ENCODE results near the gene CSPG4.
"Not testable (repeated sequence)": the region's sequence is repeated elsewhere in the genome, so short reads cannot be mapped to it uniquely, and the experiment has no call there.

CSPG4 gene

DNA sequence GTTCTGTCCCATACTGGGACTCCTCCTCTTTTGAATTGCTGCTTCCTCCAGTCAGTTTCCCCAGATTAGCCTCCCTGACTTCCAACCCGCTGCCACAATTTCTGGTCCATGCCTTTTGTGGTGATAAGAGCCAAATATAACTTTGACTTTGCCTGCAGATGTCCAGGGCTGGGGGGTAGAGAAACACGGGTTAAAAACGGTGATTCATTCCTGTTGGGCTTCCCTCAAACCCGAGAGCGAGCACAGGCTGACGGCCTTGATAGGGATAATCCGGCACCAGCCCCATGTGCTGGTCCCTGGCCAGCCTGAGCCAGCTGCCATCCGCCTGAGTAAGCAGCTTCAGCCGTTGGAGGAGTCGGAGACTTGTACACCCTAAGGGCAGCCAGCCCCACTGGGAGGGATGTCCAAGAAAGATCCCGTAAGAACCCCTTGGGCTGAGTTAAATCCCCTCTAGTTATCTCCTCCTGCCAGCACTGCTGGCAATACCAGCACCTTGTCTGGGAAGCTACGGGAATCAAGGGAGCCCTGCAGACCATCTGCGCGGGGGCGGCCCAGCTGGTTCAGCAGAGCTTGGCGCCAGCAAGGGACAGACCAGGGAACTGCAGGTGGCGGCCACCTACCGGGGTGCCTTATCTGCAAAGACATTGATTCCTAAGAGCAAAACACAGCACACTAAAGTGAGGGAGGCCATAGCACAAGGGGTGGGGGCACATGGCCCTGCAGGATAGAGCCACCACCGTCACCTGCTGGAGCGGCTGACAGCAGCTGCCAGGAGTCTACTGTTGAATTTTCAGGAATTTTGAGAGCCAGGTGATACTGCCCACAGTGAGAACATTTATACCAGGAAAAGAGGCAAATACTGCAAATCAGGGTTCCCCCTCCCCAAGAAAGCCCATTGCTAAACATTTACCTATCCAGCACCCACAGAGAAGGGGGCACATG lies 18.1 kb downstream of the CSPG4 start:
- no peaks in the 10 kb centered on the region for H3K9me3 ChIP-seq (ENCODE audit: low read length)
- TF ChIP-seq, protein P1, sequence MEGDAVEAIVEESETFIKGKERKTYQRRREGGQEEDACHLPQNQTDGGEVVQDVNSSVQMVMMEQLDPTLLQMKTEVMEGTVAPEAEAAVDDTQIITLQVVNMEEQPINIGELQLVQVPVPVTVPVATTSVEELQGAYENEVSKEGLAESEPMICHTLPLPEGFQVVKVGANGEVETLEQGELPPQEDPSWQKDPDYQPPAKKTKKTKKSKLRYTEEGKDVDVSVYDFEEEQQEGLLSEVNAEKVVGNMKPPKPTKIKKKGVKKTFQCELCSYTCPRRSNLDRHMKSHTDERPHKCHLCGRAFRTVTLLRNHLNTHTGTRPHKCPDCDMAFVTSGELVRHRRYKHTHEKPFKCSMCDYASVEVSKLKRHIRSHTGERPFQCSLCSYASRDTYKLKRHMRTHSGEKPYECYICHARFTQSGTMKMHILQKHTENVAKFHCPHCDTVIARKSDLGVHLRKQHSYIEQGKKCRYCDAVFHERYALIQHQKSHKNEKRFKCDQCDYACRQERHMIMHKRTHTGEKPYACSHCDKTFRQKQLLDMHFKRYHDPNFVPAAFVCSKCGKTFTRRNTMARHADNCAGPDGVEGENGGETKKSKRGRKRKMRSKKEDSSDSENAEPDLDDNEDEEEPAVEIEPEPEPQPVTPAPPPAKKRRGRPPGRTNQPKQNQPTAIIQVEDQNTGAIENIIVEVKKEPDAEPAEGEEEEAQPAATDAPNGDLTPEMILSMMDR (IDR thresholded peaks at IDR 0.05; ENCODE audit: low read length) = peak; percentile 36; the same call in 1 of the 2 replicates
- no peak for TF ChIP-seq EZH2 (IDR thresholded peaks at IDR 0.05; ENCODE audit: borderline replicate concordance, low read length)
- H2AFZ ChIP-seq (ENCODE audit: low read length) = no peak overlapping the region
- no peak overlapping the region for H3K9ac ChIP-seq (ENCODE audit: low read length)
- no peaks in the 10 kb centered on the region for H3K36me3 ChIP-seq (ENCODE audit: insufficient read depth, low read length)
- H3K79me2 ChIP-seq (ENCODE audit: insufficient read depth, low read length) = no peaks in the 10 kb centered on the region
- H3F3A ChIP-seq (ENCODE audit: insufficient read depth, low read length) = no peaks in the 10 kb centered on the region
- no peak overlapping the region for H3K27ac ChIP-seq (ENCODE audit: low read depth, low read length, poor library complexity, severe bottlenecking)
- H3K9me2 ChIP-seq (ENCODE audit: low read depth, low read length) = no peaks in the 10 kb centered on the region
- no peak overlapping the region for H3K4me3 ChIP-seq (ENCODE audit: low read depth, low read length, poor library complexity, severe bottlenecking)
- H3K27me3 ChIP-seq (ENCODE audit: insufficient read depth, low read length) = no peaks in the 10 kb centered on the region
- no peak overlapping the region for H3K4me2 ChIP-seq (ENCODE audit: low read length)
- H4K20me1 ChIP-seq (ENCODE audit: insufficient read depth, low read length) = no peaks in the 10 kb centered on the region
- no peaks in the 10 kb centered on the region for H3K4me1 ChIP-seq (ENCODE audit: insufficient read depth, low read length, severe bottlenecking)

DNA sequence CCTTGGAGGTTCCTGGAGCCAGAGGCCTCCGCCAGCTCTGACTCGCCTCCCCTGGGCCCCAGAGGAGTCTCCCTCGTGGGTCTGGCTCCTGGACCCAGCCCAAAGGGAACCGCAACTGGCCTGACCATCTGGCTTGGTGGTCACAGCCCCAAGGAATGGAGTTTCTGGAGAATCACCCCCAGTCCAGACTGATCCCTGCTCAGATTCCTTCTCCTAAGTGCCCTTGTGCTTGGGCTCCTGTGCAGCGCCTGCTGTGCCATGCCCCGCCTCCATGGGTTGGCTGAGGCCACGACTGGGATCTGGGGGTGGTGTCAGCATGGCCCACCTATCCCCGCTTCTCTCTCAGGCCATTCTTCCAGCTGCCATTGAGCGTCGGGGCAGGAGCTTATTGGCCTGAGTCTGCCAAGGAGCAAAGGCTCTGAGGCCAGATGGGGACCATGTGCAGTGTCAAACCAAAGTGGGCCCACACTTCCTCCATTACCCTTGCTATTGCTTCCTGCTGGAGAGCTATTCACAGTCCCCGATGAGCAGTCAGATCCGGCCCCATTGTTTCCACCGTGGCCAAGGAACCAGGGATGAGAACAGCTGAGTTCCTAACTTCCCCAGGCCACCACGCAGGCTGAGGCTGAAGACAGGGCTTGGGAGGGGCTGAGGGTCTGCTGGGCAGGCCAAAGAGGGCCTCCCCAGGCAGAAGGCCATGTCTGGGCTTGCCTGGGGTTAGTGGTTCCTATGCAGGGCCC lies 19.0 kb downstream of the CSPG4 start:
- no peak overlapping the region for H3K4me3 ChIP-seq (ENCODE audit: low read depth, low read length, poor library complexity, severe bottlenecking)
- H3K9me3 ChIP-seq (ENCODE audit: low read length) = no peaks in the 10 kb centered on the region
- no peak overlapping the region for H2AFZ ChIP-seq (ENCODE audit: low read length)
- H3K4me2 ChIP-seq (ENCODE audit: low read length) = no peak overlapping the region
- H3K36me3 ChIP-seq (ENCODE audit: insufficient read depth, low read length) = no peaks in the 10 kb centered on the region
- H3K4me1 ChIP-seq (ENCODE audit: insufficient read depth, low read length, severe bottlenecking) = no peaks in the 10 kb centered on the region
- H4K20me1 ChIP-seq (ENCODE audit: insufficient read depth, low read length) = no peaks in the 10 kb centered on the region
- no peak overlapping the region for H3K9ac ChIP-seq (ENCODE audit: low read length)
- H3F3A ChIP-seq (ENCODE audit: insufficient read depth, low read length) = no peaks in the 10 kb centered on the region
- no peaks in the 10 kb centered on the region for H3K9me2 ChIP-seq (ENCODE audit: low read depth, low read length)
- H3K79me2 ChIP-seq (ENCODE audit: insufficient read depth, low read length) = no peaks in the 10 kb centered on the region
- no peak overlapping the region for H3K27ac ChIP-seq (ENCODE audit: low read depth, low read length, poor library complexity, severe bottlenecking)
- no peaks in the 10 kb centered on the region for H3K27me3 ChIP-seq (ENCODE audit: insufficient read depth, low read length)
- no peak for TF ChIP-seq EZH2 (IDR thresholded peaks at IDR 0.05; ENCODE audit: borderline replicate concordance, low read length)
- TF ChIP-seq, protein P1 (IDR thresholded peaks at IDR 0.05; ENCODE audit: low read length) = no peak

DNA sequence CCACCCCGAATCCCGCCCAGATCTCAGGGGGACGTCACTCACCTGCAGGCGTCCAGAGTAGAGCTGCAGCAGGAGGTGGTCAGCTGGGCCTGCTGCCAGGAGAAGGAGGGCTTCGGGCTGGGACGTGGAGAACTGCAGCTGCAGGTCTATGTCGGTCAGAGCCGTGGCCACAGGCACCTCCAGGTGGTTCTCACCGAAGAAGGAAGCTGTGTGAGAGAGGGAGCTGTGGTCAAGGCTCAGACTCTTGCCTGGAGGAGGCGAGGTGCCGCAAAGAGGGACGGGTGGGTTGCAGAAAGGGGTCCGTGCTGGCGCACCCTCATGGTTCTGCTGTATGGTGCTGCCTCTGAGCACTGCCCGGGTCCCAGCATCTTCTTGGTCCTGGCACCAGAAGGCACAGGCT lies 19.6 kb downstream of the CSPG4 start:
- H3K36me3 ChIP-seq (ENCODE audit: insufficient read depth, low read length); H2AFZ ChIP-seq (ENCODE audit: low read length); H3K27me3 ChIP-seq (ENCODE audit: insufficient read depth, low read length); H3K4me2 ChIP-seq (ENCODE audit: low read length); H3K4me3 ChIP-seq (ENCODE audit: low read depth, low read length, poor library complexity, severe bottlenecking); H3K79me2 ChIP-seq (ENCODE audit: insufficient read depth, low read length); H3K9ac ChIP-seq (ENCODE audit: low read length); H3K4me1 ChIP-seq (ENCODE audit: insufficient read depth, low read length, severe bottlenecking); H3K9me3 ChIP-seq (ENCODE audit: low read length); H3K9me2 ChIP-seq (ENCODE audit: low read depth, low read length); H3F3A ChIP-seq (ENCODE audit: insufficient read depth, low read length); H4K20me1 ChIP-seq (ENCODE audit: insufficient read depth, low read length); H3K27ac ChIP-seq (ENCODE audit: low read depth, low read length, poor library complexity, severe bottlenecking): not testable (repeated sequence)

DNA sequence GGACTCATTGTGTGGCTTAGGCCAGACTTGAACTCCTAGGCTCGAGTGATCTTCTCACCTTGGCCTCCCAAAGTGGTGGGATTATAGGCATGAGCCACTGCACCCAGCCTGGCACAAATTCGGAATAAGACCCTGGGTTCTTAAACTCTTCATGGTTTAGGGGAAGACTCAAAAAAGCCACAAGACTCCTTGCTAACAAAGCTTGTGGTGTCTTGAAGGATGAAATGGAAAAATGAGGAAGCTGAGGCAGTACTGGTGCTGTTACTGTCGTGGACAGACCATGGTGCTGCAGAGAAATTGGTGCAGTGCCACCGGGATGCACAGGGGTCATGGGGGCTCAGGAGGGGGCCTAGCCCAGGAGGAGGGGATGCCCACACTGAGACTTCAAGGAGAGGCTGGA lies 20.3 kb downstream of the CSPG4 start:
- H3K27me3 ChIP-seq (ENCODE audit: insufficient read depth, low read length); H3K36me3 ChIP-seq (ENCODE audit: insufficient read depth, low read length); H3K9ac ChIP-seq (ENCODE audit: low read length); H3K27ac ChIP-seq (ENCODE audit: low read depth, low read length, poor library complexity, severe bottlenecking); H3K4me3 ChIP-seq (ENCODE audit: low read depth, low read length, poor library complexity, severe bottlenecking); H3K4me1 ChIP-seq (ENCODE audit: insufficient read depth, low read length, severe bottlenecking); H4K20me1 ChIP-seq (ENCODE audit: insufficient read depth, low read length); H3K9me2 ChIP-seq (ENCODE audit: low read depth, low read length); H3K79me2 ChIP-seq (ENCODE audit: insufficient read depth, low read length); H3K4me2 ChIP-seq (ENCODE audit: low read length); H3F3A ChIP-seq (ENCODE audit: insufficient read depth, low read length); H2AFZ ChIP-seq (ENCODE audit: low read length); H3K9me3 ChIP-seq (ENCODE audit: low read length): not testable (repeated sequence)

DNA sequence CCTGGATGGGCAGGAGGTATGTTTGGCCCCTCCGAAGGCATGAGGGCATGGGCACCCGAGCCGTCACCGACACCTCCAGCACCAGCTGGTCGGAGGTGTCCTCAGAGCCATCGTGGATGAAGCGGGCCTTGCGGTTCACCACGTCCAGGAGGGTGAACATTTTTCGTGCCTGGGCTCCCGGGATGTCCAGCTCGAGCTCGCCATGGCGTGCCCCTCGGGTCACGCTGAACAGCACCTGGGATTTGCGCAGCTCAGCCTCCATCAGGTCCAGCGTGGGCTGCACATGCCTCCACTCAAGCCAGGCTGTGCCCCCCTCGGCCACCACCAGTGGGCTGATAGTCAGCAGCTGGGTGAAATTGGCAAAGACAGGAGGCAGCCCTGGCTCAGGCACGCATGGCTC lies 23.2 kb downstream of the CSPG4 start:
- H3K4me1 ChIP-seq (ENCODE audit: insufficient read depth, low read length, severe bottlenecking); H3K27me3 ChIP-seq (ENCODE audit: insufficient read depth, low read length); H3K36me3 ChIP-seq (ENCODE audit: insufficient read depth, low read length); H3K79me2 ChIP-seq (ENCODE audit: insufficient read depth, low read length); H3K4me2 ChIP-seq (ENCODE audit: low read length); H3K9ac ChIP-seq (ENCODE audit: low read length); H4K20me1 ChIP-seq (ENCODE audit: insufficient read depth, low read length); H3K4me3 ChIP-seq (ENCODE audit: low read depth, low read length, poor library complexity, severe bottlenecking); H3K27ac ChIP-seq (ENCODE audit: low read depth, low read length, poor library complexity, severe bottlenecking); H3K9me3 ChIP-seq (ENCODE audit: low read length); H2AFZ ChIP-seq (ENCODE audit: low read length); H3K9me2 ChIP-seq (ENCODE audit: low read depth, low read length); H3F3A ChIP-seq (ENCODE audit: insufficient read depth, low read length): not testable (repeated sequence)

Measured in OCI-LY1 (cell line).